Vagina (tissue), 2 donors: ENCODE data around the gene ADAP1. TPM values are rescaled to one million over a fixed set of nuclear protein-coding genes. Genes with fewer than 3 reads are reported as not detected.

Experiments
- DNase-seq, 2 donors: peaks; one replicate each; pipeline ENCODE4 v3.0.0-alpha.2; 2017; ENCODE audit errors: extremely low spot score in 2 of 2
- H3K27ac ChIP-seq: fragments of 200-600 bp; sonication (generic); one replicate; pipeline ENCODE4 v1.5.1; 2019
- H3K27me3 ChIP-seq: fragments of 200-600 bp; sonication (generic); one replicate; pipeline ENCODE4 v1.5.1; 2019
- H3K36me3 ChIP-seq, 2 donors: fragments of 200-600 bp; sonication (generic); one replicate each; pipeline ENCODE4 v1.5.1; 2017 to 2019
- H3K4me1 ChIP-seq: fragments of 200-600 bp; sonication (generic); one replicate; pipeline ENCODE4 v1.5.1; 2019
- H3K4me3 ChIP-seq, 2 donors: fragments of 200-600 bp; sonication (generic); 1 replicate in 1 of 2; 2 replicates in 1 of 2; pipeline ENCODE4 v1.5.1; 2016 to 2019
- H3K9me3 ChIP-seq: fragments of 200-600 bp; sonication (generic); one replicate; pipeline ENCODE4 v1.5.1; 2019
- CTCF ChIP-seq, 3 experiments: fragments of 450-650 bp in 2 of 3; fragments of 200-600 bp in 1 of 3; sonication (generic) in 1 of 3; IDR thresholded peaks; one replicate each; pipeline ENCODE4 v1.5.1; 2017 to 2019; ENCODE audit warnings: antibody characterized with exemption in 3 of 3, mild to moderate bottlenecking in 2 of 3, moderate library complexity in 2 of 3
- POLR2A ChIP-seq, 2 donors: fragments of 450-650 bp; IDR thresholded peaks; one replicate each; pipeline ENCODE4 v1.6.1; 2017; ENCODE audit warnings: antibody characterized with exemption in 2 of 2, mild to moderate bottlenecking in 2 of 2, moderate library complexity in 2 of 2
- POLR2AphosphoS5 ChIP-seq, 2 donors: sonication (generic); formaldehyde crosslinking; IDR thresholded peaks; one replicate each; pipeline ENCODE4 v1.9.0; 2017; ENCODE audit warnings: antibody characterized with exemption in 2 of 2, mild to moderate bottlenecking in 2 of 2, low read depth in 1 of 2; ENCODE audit not compliant: insufficient read depth in 1 of 2
- intact Hi-C: fragments of 100-400 bp; cut with DNase I; formaldehyde crosslinking; loops from one replicate; pipeline ENCODE4 v1.15.1; 2023
- total RNA-seq: library from RNA; depleted of rRNA; stranded (reverse); fragments of >200 nt; gene quantifications from one replicate; pipeline ENCODE4 v1.2.3, GENCODE V29; 2016

Gene ADAP1
- total RNA-seq, 1 donor from 2014 or later, result 4.2 TPM

- Histone ChIP-seq H3K9me3 (no peaks in the 10 kb centered on the region), H3K27ac (no peak overlapping the region), H3K27me3 (no peaks in the 10 kb centered on the region), H3K4me1 (peaks cover 8% of the 10 kb centered on the region), H3K36me3 (no peaks in the 10 kb centered on the region), H3K4me3 (no peak overlapping the region)
- no peak for TF ChIP-seq CTCF (IDR thresholded peaks at IDR 0.05)
- no peak for TF ChIP-seq POLR2AphosphoS5 (IDR thresholded peaks at IDR 0.05; ENCODE audit: insufficient read depth in 1 of 2, low read depth in 1 of 2)
- TF ChIP-seq POLR2A (IDR thresholded peaks at IDR 0.05), result no peak
- no peak for DNase-seq
- intact Hi-C loops, result no loop called here
Observed at GRCh38 chr7:940599-941408, 13.7 kb downstream of the ADAP1 start.

GRCh38 chr7:939843-940242 lies 14.6 kb downstream of the ADAP1 start:
- DNase-seq, result no peak
- Histone ChIP-seq H3K27ac (no peak overlapping the region), H3K4me3 (no peak overlapping the region), H3K9me3 (no peaks in the 10 kb centered on the region), H3K27me3 (no peaks in the 10 kb centered on the region), H3K36me3 (no peaks in the 10 kb centered on the region), H3K4me1 (peaks cover 2% of the 10 kb centered on the region)
- intact Hi-C loops, result no loop called here
- TF ChIP-seq CTCF (IDR thresholded peaks at IDR 0.05) (no peak), POLR2AphosphoS5 (IDR thresholded peaks at IDR 0.05; ENCODE audit: insufficient read depth in 1 of 2, low read depth in 1 of 2) (no peak), POLR2A (IDR thresholded peaks at IDR 0.05) (no peak)

GRCh38 chr7:938546-939185 lies 15.8 kb downstream of the ADAP1 start:
- no peaks in the 10 kb centered on the region for H3K27me3 ChIP-seq
- no peaks in the 10 kb centered on the region for H3K4me1 ChIP-seq
- H3K9me3 ChIP-seq, result no peaks in the 10 kb centered on the region
- H3K36me3 ChIP-seq, result no peaks in the 10 kb centered on the region
- no peak for DNase-seq
- H3K4me3 ChIP-seq, result no peak overlapping the region
- intact Hi-C loops, result no loop called here
- no peak overlapping the region for H3K27ac ChIP-seq
- TF ChIP-seq POLR2A (IDR thresholded peaks at IDR 0.05) (no peak), CTCF (IDR thresholded peaks at IDR 0.05) (no peak), POLR2AphosphoS5 (IDR thresholded peaks at IDR 0.05; ENCODE audit: insufficient read depth in 1 of 2, low read depth in 1 of 2) (no peak)

GRCh38 chr7:937856-938484 lies 16.5 kb downstream of the ADAP1 start:
- Histone ChIP-seq H3K4me3 (no peak overlapping the region), H3K9me3 (no peaks in the 10 kb centered on the region), H3K27me3 (no peaks in the 10 kb centered on the region), H3K36me3 (no peaks in the 10 kb centered on the region), H3K4me1 (no peaks in the 10 kb centered on the region), H3K27ac (no peak overlapping the region)
- no peak for DNase-seq
- TF ChIP-seq CTCF (IDR thresholded peaks at IDR 0.05) (no peak), POLR2AphosphoS5 (IDR thresholded peaks at IDR 0.05; ENCODE audit: insufficient read depth in 1 of 2, low read depth in 1 of 2) (no peak)
- intact Hi-C loops, result no loop called here
